Ramos (cell line): Measurements from ENCODE around the gene SLC35A3.
"Not testable (repeated sequence)": the region's sequence is repeated elsewhere in the genome, so short reads cannot be mapped to it uniquely, and the experiment has no call there.

Source experiments
- in situ Hi-C: fragments of 300-500 bp; cut with MboI; formaldehyde crosslinking; loops from one replicate; pipeline ENCODE4 v1.14.3; 2022; ENCODE audit warnings: low sequenced_read_pairs; ENCODE audit not compliant: unreplicated experiment

SLC35A3 gene

GRCh38 chr1:100023482-100023881 lies 53.7 kb downstream of the SLC35A3 start:
- in situ Hi-C loops, result no loop called here

- in situ Hi-C loops, result no loop called here
These were observed 57.4 kb downstream of the SLC35A3 start for GRCh38 chr1:100027212-100027611.

- in situ Hi-C loops, result no loop called here
These were observed 59.0 kb downstream of the SLC35A3 start for GRCh38 chr1:100028765-100029164.

GRCh38 chr1:100034470-100034869 lies 64.7 kb downstream of the SLC35A3 start:
- in situ Hi-C loops, result no loop called here

GRCh38 chr1:100035214-100035613 lies 65.4 kb downstream of the SLC35A3 start:
- in situ Hi-C loops, result no loop called here

GRCh38 chr1:100036718-100037655 lies 67.2 kb downstream of the SLC35A3 start:
- in situ Hi-C loops, result no loop called here

GRCh38 chr1:100037656-100037926 lies 67.8 kb downstream of the SLC35A3 start:
- in situ Hi-C loops, result no loop called here

- in situ Hi-C loops, result no loop called here
These were observed 68.3 kb downstream of the SLC35A3 start for GRCh38 chr1:100037927-100038659.

- in situ Hi-C loops, result no loop called here
These were observed 69.0 kb downstream of the SLC35A3 start for GRCh38 chr1:100038660-100039287.

- in situ Hi-C loops, result no loop called here
These were observed 69.8 kb downstream of the SLC35A3 start for GRCh38 chr1:100039591-100039990.

- in situ Hi-C loops, result no loop called here
These were observed 75.4 kb downstream of the SLC35A3 start for GRCh38 chr1:100045206-100045605.

GRCh38 chr1:100047235-100047708 lies 77.5 kb downstream of the SLC35A3 start:
- in situ Hi-C loops, result not testable (repeated sequence)

- in situ Hi-C loops, result no loop called here
These were observed 80.3 kb downstream of the SLC35A3 start for GRCh38 chr1:100050139-100050538.

GRCh38 chr1:100051401-100051800 lies 81.6 kb downstream of the SLC35A3 start:
- in situ Hi-C loops, result no loop called here

- in situ Hi-C loops, result no loop called here
These were observed 82.1 kb downstream of the SLC35A3 start for GRCh38 chr1:100051893-100052292.

- in situ Hi-C loops, result no loop called here
These were observed 83.3 kb downstream of the SLC35A3 start for GRCh38 chr1:100053119-100053518.

GRCh38 chr1:100053727-100054126 lies 83.9 kb downstream of the SLC35A3 start:
- in situ Hi-C loops, result no loop called here

GRCh38 chr1:100061681-100062080 lies 91.9 kb downstream of the SLC35A3 start:
- in situ Hi-C loops, result no loop called here

- in situ Hi-C loops, result no loop called here
These were observed 95.6 kb downstream of the SLC35A3 start for GRCh38 chr1:100065183-100065968.

- in situ Hi-C loops, result no loop called here
These were observed 96.1 kb downstream of the SLC35A3 start for GRCh38 chr1:100065969-100066227.
